Activated CD8-positive, alpha-beta T cell treated with anti-CD3 and anti-CD28 coated beads, Interleukin-2, amount 10 ng/mL, durations not matched to agents 7 days and 5 days (primary cell): ENCODE measurements around the gene GGT7. TPM values are rescaled to one million over a fixed set of nuclear protein-coding genes. Genes with fewer than 3 reads are reported as not detected.
A peak's percentile ranks its signal among the peaks of the same experiment; 100 is the strongest.

Source experiments
- ATAC-seq: fragments of 150-1000 bp; cut with Tn5 transposase; one replicate; pipeline ENCODE4 v1.10.0; 2021; ENCODE audit warnings: moderate library complexity
- CTCF ChIA-PET: fragments of 350-600 bp; sonication (Branson Sonifier 250); formaldehyde crosslinking; loops from one replicate; lab custom pipeline; 2021; ENCODE audit warnings: antibody characterized with exemption; lab: Charles Lee
- POLR2A ChIA-PET: fragments of 350-600 bp; sonication (Branson Sonifier 250); formaldehyde crosslinking; loops from one replicate; lab custom pipeline; 2021; ENCODE audit warnings: antibody characterized with exemption; lab: Charles Lee
- DNase-seq: peaks from one replicate; pipeline ENCODE4 v3.0.0-alpha.2; 2020
- H3K27ac Mint-ChIP-seq: one replicate; pipeline ENCODE4 v1.8.0; 2021; ENCODE audit warnings: mild to moderate bottlenecking, mixed read lengths
- H3K27me3 Mint-ChIP-seq: one replicate; pipeline ENCODE4 v1.8.0; 2021; ENCODE audit warnings: low read depth, mixed read lengths
- H3K36me3 Mint-ChIP-seq: one replicate; pipeline ENCODE4 v1.8.0; 2021; ENCODE audit warnings: low read depth, mixed read lengths
- H3K4me1 Mint-ChIP-seq: one replicate; pipeline ENCODE4 v1.8.0; 2021; ENCODE audit warnings: low read depth, mixed read lengths
- H3K4me3 Mint-ChIP-seq: one replicate; pipeline ENCODE4 v1.8.0; 2021; ENCODE audit warnings: mild to moderate bottlenecking, mixed read lengths
- H3K9me3 Mint-ChIP-seq: one replicate; pipeline ENCODE4 v1.8.0; 2022; ENCODE audit warnings: mixed read lengths; ENCODE audit not compliant: insufficient read depth
- total RNA-seq, 2 experiments: library from RNA; stranded (reverse); gene quantifications; one replicate each; pipeline ENCODE4 v1.2.3, GENCODE V29; 2021

The GGT7 gene
- total RNA-seq, 2 experiments from 2014 or later, result 5.2 to 6.0 TPM

DNA sequence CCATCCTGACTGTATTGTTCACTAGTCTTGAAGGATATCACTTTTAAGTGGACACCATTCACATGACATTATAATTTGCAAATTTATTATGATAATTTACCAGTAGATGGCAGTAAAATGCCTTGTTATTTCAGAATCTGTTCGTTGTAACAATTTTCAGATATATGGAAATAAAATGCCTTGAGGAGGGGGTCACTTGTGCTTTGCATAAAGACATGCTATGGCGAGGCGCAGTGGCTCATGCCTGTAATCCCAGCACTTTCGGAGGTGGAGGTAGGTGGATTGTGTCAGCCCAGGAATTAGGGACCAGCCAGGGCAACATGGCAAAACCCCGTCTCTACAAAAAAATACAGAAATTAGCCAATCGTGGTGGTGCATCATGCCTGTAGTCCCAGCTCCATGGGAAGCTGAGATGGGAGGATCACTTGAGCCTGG is 38.2 kb downstream of the GGT7 start:
- H3K27me3 Mint-ChIP-seq, result peaks cover 29% of the 10 kb centered on the region
- no peak for DNase-seq
- no peak overlapping the region for H3K27ac Mint-ChIP-seq
- ATAC-seq, result no peak
- no peaks in the 10 kb centered on the region for H3K36me3 Mint-ChIP-seq
- POLR2A ChIA-PET, result no interaction called here
- no peak overlapping the region for H3K4me3 Mint-ChIP-seq
- CTCF ChIA-PET, result interaction anchor here (0.7 to 1.4 kb wide), 3 partner anchors 10 to 311 kb away, joined by 3 to 4 read pairs (median 3); no protein-coding TSS in a partner anchor
- H3K9me3 Mint-ChIP-seq, result no peaks in the 10 kb centered on the region
- no peaks in the 10 kb centered on the region for H3K4me1 Mint-ChIP-seq

DNA sequence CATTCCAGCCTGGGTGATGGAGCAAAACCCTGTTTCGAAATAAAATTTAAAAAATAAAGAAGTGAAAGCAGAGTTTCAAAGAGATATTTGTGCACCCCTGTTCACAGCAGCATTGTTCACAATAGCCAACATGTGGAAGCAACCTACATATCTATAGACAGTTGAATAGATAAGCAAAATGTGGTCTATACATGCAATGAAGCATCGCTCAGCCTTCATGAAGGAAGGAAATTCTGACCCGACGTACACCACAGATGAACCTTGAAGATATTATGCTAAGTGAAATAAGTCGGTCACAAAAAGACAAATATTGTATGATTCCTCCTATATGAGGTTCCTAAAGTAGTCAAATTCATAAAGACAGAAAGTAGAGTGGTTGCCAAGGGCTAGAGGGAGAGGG is 40.7 kb downstream of the GGT7 start:
- no peak overlapping the region for H3K27ac Mint-ChIP-seq
- CTCF ChIA-PET, result interaction anchor here (1.4 kb wide), 1 partner anchor 42 kb away, joined by 3 read pairs; no protein-coding TSS in a partner anchor

DNA sequence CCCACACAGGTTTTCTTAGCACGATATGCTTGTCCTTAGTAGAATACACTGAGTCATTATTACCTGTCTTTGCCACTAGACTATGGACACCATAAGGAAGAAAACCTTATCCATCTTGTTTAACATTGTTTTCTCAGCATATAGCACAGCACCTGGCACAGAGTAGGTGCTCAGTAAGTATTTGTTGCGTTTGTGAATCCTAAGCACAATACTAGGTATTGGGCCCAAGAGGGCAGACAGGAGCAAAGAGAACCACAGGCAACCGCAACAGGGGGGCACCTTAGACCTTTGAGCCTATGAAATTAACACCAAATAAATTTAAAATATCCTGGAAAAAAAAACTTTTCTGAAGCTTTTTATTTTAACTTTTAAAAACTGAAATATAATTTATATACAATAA is 43.5 kb downstream of the GGT7 start:
- no peaks in the 10 kb centered on the region for H3K9me3 Mint-ChIP-seq
- H3K4me3 Mint-ChIP-seq, result no peak overlapping the region
- H3K27me3 Mint-ChIP-seq, result peaks cover 34% of the 10 kb centered on the region
- ATAC-seq (no peak), DNase-seq (no peak)
- ChIA-PET POLR2A (no interaction called here), CTCF (no interaction called here)
- no peak overlapping the region for H3K27ac Mint-ChIP-seq
- peaks cover 13% of the 10 kb centered on the region for H3K4me1 Mint-ChIP-seq
- H3K36me3 Mint-ChIP-seq, result peaks cover 8% of the 10 kb centered on the region

More for the DNA sequence above, 40.7 kb downstream of the GGT7 start:
- no peaks in the 10 kb centered on the region for H3K4me1 Mint-ChIP-seq
- peaks cover 32% of the 10 kb centered on the region for H3K27me3 Mint-ChIP-seq
- POLR2A ChIA-PET, result no interaction called here
- no peaks in the 10 kb centered on the region for H3K9me3 Mint-ChIP-seq
- ATAC-seq (no peak), DNase-seq (no peak)
- H3K36me3 Mint-ChIP-seq, result no peaks in the 10 kb centered on the region
- H3K4me3 Mint-ChIP-seq, result no peak overlapping the region

DNA sequence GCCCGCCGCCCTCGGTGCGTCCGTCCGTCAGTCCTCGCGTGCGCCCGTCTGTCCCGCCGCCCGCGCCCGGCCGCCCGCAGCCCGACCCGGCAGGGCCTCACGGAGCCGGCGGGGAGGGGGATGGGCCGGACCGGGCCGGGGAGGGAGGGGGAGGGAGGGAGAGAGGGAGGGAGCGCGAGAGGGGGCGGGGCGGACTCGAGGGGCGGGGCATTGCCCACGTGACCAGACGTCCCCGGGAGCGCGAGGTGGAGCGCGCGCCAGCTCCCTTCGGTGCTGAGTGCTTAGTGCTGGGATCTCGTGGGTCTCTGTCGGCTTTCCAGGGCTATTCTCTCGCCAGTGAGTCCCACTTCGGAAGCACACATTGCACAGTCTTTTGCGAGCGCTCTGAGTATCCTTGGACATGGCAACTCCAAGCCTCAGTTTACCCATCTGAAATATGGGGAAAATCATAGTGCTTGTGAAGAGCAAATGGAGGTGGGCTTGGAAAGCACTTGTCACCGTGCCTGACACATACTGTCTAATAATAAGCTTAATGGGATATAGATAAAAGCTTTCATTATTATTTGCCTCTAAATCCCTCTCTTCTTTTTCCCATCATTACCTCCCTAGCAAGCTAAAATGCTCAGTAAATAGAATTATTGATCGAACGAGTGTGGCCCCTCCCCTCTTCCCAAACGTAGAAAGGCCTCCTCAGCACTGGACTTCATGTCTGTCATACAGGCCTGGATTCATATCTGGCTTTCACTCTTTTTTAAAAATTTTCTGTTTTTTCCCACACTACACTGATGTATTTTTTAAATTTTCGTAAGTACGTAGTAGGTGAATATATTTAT is 46.9 kb downstream of the GGT7 start, which contains the start of gene NCOA6:
TSS of gene NCOA6 (minus strand) at position 122 of the 833 bp plus-strand sequence. CDS start 43,296 bp downstream, outside the sequence.
- Mint-ChIP-seq H3K27ac (peak within 1 kb of the TSS; percentile 93), H3K4me1 (peaks cover 29% of the 10 kb centered on the region), H3K36me3 (peaks cover 15% of the 10 kb centered on the region), H3K27me3 (peaks cover 20% of the 10 kb centered on the region), H3K9me3 (no peaks in the 10 kb centered on the region), H3K4me3 (peak within 1 kb of the TSS; percentile 92)
- peak; percentile 88 for DNase-seq
- POLR2A ChIA-PET, result interaction anchor here (0.6 to 1.0 kb wide), 2 partner anchors 267 to 681 kb away, joined by 4 read pairs; partner anchors contain the start of gene TRPC4AP
- peak; percentile 73 for ATAC-seq
- CTCF ChIA-PET, result interaction anchor here (0.6 to 2.1 kb wide), 2 partner anchors 47 to 287 kb away, joined by 3 to 10 read pairs; partner anchors contain the start of gene GGT7

DNA sequence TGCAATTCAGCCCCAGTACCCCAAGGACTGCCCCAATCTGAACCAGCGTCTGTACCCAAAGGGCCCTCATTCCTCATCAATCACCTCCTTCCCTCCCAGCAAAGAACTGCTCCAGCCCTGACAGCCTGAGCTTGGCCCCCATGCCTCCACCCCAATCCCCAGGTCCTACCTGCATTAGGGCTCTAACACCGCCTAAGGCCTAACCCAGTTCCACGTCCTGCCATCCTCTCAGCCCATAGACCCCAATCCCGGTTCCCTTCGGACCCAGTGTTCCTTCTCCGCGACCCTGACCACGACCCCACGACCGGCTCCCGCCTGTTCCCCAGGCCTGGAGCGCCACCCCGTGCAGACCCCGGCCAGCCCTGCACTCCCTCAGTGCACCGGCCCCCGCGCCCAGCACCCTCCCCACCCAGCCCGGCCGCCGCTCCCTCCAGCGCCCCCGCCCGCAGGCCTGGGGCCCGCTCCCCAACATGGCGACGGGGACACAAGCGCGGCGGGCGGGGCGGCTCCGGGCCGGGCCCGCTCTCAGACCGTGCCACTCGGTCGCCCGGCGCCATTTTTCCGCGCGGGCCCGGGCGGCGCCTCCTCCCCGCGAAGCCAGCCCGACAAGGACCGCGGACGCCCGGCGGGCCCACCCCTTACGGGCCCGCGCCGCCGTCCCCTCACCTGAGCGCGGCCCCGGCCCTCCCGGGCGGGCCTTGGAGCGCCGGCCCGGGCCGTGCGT is 47.7 kb downstream of the GGT7 start:
- CTCF ChIA-PET, result interaction anchor here (0.6 to 2.1 kb wide), 6 partner anchors 10 to 458 kb away, joined by 3 to 10 read pairs (median 4); partner anchors contain the start of genes ACSS2 and GGT7
- peaks cover 29% of the 10 kb centered on the region for H3K4me1 Mint-ChIP-seq
- peaks cover 15% of the 10 kb centered on the region for H3K36me3 Mint-ChIP-seq
- peak; percentile 72 for DNase-seq
- peak overlapping the region; percentile 93 for H3K27ac Mint-ChIP-seq
- peaks cover 16% of the 10 kb centered on the region for H3K27me3 Mint-ChIP-seq
- no peaks in the 10 kb centered on the region for H3K9me3 Mint-ChIP-seq
- H3K4me3 Mint-ChIP-seq, result peak overlapping the region; percentile 92
- ATAC-seq, result peak; percentile 89
- POLR2A ChIA-PET, result interaction anchor here (0.6 to 1.0 kb wide), 3 partner anchors 267 to 1160 kb away, joined by 3 to 4 read pairs (median 4); partner anchors contain the start of gene TRPC4AP

DNA sequence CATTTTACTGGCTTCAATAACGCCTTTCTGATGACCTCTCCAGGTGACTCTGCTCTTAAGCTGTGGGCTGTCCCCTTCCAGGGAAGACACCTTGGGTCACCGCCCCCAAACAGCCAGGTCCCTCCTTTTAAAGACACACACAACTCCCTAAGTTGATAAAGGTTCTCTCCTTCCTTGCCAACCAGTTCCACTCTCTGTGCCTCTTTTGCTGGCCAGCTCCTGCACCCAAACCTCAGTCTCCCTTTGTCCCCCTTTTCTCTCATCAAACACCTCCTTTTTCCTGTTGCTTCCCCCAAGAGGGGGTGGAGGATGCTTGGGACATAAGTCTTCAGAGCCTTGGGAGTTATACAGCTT is 48.2 kb downstream of the GGT7 start:
- CTCF ChIA-PET, result interaction anchor here (0.6 to 2.1 kb wide), 5 partner anchors 11 to 458 kb away, joined by 3 to 10 read pairs (median 5); partner anchors contain the start of genes ACSS2 and GGT7
- ATAC-seq, result peak; percentile 73
- peak overlapping the region; percentile 92 for H3K4me3 Mint-ChIP-seq
- no peaks in the 10 kb centered on the region for H3K9me3 Mint-ChIP-seq
- H3K27ac Mint-ChIP-seq, result peak overlapping the region; percentile 93
- peaks cover 15% of the 10 kb centered on the region for H3K36me3 Mint-ChIP-seq
- H3K27me3 Mint-ChIP-seq, result peaks cover 13% of the 10 kb centered on the region
- POLR2A ChIA-PET, result interaction anchor here (0.8 kb wide), 1 partner anchor 1159 kb away, joined by 3 read pairs; no protein-coding TSS in a partner anchor
- peak; percentile 86 for DNase-seq
- peaks cover 29% of the 10 kb centered on the region for H3K4me1 Mint-ChIP-seq

DNA sequence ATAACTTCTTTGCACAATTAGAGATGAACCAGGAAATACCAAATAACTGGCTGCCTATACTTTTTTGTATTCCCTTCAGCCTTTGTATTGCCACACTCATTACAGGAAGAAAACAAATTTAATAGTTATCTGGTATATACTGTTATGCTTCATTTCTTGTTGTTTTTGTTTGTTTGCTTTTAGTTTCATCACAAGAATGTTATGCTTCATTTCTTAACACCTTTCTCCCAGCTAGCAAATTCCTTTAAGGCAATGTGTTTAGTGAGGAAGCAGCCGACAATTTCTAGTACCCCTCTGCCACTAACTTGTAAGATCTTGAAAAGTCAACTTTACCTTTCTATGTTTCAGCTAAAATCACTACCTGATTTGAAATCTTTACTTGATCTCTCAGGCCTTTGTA is 48.6 kb downstream of the GGT7 start:
- ChIA-PET POLR2A (no interaction called here), CTCF (interaction anchor here (0.6 to 2.1 kb wide), 5 partner anchors 11 to 457 kb away, joined by 3 to 10 read pairs (median 5); partner anchors contain the start of genes ACSS2 and GGT7)
- Mint-ChIP-seq H3K9me3 (no peaks in the 10 kb centered on the region), H3K27ac (peak overlapping the region; percentile 93), H3K36me3 (peaks cover 15% of the 10 kb centered on the region), H3K27me3 (peaks cover 11% of the 10 kb centered on the region), H3K4me1 (peaks cover 29% of the 10 kb centered on the region), H3K4me3 (peak overlapping the region; percentile 92)
- ATAC-seq (no peak), DNase-seq (no peak)

DNA sequence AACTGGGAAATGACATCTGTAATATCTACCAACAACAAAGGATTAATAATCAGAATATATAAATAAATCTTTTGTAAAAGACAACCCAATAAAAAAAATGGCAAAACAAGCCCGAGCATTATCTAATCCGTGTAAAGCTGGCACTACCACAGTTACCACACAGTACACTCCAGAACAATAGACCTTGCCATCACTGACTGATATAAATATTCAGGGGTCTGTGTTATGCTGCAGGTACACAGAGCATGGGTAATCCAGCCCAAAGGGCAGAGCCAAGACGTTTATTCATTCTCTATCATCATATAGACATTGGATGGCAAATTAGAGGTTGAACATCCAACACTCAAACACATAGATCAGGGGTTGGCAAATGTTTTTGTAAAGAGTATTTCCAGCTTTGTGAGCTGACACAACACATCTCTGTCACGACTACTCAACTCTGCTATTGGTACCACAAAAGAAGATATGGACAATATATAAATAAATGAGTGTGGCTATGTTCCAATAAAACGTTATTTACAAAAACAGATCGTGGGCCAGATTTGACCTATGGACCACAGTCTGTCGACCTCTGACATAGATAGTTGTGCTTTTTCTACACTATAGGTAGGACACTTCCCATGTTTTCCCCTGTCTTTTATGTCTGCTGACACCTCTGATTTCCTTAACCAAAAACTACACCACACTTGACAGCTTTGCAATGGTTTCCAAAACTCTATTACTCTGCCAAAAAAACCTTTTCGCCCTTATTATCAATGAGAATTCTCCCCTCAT is 51.7 kb downstream of the GGT7 start:
- ChIA-PET POLR2A (no interaction called here), CTCF (no interaction called here)
- H3K4me3 Mint-ChIP-seq, result no peak overlapping the region
- peaks cover 27% of the 10 kb centered on the region for H3K4me1 Mint-ChIP-seq
- H3K36me3 Mint-ChIP-seq, result peaks cover 15% of the 10 kb centered on the region
- no peaks in the 10 kb centered on the region for H3K27me3 Mint-ChIP-seq
- H3K9me3 Mint-ChIP-seq, result no peaks in the 10 kb centered on the region
- no peak overlapping the region for H3K27ac Mint-ChIP-seq
- DNase-seq, result no peak
- no peak for ATAC-seq

DNA sequence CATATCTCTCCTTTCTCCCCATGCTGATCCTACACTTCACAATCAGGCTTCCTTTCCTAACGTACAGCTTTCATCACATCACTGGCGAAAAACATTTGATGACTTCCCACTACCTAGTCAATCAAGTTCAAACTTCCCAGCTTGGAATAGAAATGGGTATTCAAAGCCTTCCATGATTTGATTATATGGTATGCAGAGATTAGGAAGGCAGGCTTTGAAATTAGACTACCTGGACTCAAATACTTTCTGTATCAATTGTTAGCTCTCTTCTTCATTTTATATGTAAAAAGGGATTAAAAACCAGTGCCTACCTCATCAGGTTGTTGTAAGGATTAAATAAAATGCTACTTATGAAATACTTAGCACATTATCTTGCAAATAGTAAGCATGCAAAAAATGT is 54.9 kb downstream of the GGT7 start:
- no peak for ATAC-seq
- POLR2A ChIA-PET, result no interaction called here
- DNase-seq, result no peak
- Mint-ChIP-seq H3K36me3 (peaks cover 9% of the 10 kb centered on the region), H3K27me3 (no peaks in the 10 kb centered on the region), H3K9me3 (no peaks in the 10 kb centered on the region), H3K4me1 (peaks cover 12% of the 10 kb centered on the region), H3K4me3 (no peak overlapping the region), H3K27ac (no peak overlapping the region)
- CTCF ChIA-PET, result interaction anchor here (1.5 kb wide), 1 partner anchor 48 kb away, joined by 5 read pairs; no protein-coding TSS in a partner anchor

DNA sequence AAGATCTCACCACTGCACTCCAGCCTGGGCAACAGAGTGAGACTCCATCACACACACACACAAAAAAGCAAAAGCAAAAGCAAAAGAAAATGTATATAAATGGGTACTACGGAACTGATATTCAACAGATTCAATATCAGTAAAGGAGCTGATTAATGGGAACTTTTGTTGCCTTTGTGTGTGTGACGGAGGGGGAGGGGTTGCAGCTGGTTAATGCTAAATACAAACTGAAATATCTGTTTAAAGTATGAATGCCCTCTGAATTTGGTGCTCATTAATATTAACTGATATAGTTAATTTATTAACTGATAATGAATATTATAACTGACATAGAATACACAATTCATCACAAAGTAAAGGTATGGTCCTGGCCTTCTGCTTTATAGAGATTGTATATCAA is 55.6 kb downstream of the GGT7 start:
- Mint-ChIP-seq H3K27ac (no peak overlapping the region), H3K36me3 (peaks cover 9% of the 10 kb centered on the region), H3K9me3 (no peaks in the 10 kb centered on the region), H3K4me3 (no peak overlapping the region), H3K27me3 (no peaks in the 10 kb centered on the region), H3K4me1 (peaks cover 8% of the 10 kb centered on the region)
- ChIA-PET CTCF (interaction anchor here (1.5 to 1.9 kb wide), 2 partner anchors 48 to 504 kb away, joined by 5 read pairs; no protein-coding TSS in a partner anchor), POLR2A (no interaction called here)
- DNase-seq, result no peak
- no peak for ATAC-seq
